HG02623 (cell line): Measurements from ENCODE around the gene CDIP1.
"Not testable (repeated sequence)": the region's sequence is repeated elsewhere in the genome, so short reads cannot be mapped to it uniquely, and the experiment has no call there.

Experiments
- ATAC-seq: cut with Tn5 transposase; IDR thresholded peaks from one replicate; pipeline ENCODE4 v1.9.1; 2021; ENCODE audit warnings: moderate library complexity; ENCODE audit not compliant: unreplicated experiment

Gene CDIP1

DNA sequence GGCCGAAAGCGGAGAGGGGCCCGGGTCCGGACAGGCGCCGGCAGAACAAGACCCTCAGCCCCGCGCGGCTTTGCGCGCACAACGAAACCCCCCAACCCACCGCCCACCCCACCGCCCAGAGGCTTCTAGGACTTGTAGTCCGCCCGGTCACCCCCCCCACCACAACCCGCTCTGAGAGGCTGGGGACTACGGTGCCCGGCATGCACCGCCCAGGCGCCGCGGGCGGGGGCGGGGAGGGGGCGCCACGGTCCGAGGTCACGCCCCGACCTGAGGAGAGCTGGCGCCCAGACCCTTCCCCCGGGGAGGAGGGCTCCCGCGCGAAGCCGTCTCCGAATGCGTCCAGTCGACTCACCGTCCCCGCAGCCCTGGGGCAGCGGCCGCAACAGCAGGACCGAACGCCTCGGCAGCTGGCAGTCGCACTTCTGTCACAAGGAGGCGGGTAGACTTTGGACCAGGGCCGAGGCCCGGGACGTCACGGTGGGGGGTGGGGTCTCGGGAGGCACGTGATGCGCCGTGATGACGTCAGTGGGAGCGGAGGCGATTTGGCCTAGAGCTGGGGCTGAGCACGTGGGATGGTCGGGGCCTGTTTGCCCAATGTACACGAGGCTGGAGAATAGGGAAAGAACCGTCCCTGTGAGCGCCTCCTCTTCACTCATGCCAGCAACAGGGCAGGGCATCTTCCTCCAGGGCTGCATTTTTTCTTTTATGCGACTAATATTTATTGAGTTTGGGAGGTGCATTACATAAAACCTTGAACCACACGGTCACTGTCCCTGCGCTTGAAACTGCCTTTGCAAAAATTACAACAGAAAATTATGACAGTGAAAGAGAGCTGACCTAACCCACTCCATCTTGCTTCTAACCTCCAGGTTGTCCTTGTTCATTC, at the start of gene CDIP1:
Gene CDIP1, minus strand, starts transcription at position 424 of the 886 bp plus-strand sequence. CDS start 24,643 bp downstream, outside the sequence.
- peak; percentile 74 for ATAC-seq

DNA sequence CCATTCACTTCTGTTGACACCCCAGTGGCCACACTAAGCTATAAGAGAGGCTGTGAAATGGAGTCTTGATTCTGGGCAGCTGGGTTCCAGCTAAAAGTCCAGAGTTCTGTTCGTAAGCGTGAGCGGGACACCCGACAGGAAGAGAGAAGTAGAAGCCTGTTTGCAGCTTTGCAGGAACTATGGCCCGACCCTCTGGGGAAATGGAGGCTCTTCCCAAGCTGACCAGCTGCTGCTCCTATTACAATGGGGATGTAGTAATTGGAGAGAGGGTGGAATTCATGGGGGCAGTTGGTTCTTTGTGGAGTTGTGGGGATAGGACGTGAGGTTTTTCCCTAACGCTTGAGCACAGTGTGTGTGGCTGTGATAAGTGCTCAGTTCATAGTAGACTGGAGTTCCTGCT, 47.7 kb upstream of the CDIP1 start:
- no peak for ATAC-seq

DNA sequence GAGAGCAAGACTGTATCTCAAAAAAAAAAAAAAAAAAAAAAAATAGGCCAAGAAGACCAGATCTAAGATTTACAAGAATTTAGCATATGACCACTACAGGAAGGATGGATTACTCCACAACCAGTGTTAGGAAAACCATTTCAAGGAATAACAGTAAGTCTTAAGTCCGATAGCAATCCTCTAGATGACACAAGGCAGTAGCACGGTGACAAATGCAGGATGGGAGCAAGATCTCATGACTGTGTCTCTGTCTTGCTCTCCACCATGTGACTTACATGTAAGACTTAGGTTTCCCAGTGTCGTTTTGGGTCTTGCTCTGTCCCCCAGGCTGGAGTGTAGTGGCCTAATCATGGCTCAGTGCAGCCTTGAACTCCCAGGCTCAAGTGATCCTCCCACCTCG, 45.3 kb upstream of the CDIP1 start:
- no peak for ATAC-seq

DNA sequence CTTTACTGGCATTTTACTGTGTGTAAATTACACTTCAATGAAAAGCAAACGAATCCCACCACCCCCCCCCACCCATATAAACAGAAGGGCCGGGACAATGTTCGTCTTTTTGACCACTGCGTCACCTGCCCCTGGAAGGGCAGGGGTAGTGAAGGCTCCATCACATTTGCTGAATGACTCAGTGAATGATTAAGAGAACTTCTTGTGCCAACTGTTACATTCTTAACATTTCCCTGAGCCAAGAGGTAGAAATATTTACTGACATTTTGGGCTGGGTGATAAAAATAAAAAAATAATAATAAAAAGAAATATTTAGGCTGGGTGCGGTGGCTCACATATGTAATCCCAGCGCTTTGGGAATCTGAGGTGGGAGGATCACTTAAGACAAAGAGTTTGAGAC, 41.7 kb upstream of the CDIP1 start:
- no peak for ATAC-seq

DNA sequence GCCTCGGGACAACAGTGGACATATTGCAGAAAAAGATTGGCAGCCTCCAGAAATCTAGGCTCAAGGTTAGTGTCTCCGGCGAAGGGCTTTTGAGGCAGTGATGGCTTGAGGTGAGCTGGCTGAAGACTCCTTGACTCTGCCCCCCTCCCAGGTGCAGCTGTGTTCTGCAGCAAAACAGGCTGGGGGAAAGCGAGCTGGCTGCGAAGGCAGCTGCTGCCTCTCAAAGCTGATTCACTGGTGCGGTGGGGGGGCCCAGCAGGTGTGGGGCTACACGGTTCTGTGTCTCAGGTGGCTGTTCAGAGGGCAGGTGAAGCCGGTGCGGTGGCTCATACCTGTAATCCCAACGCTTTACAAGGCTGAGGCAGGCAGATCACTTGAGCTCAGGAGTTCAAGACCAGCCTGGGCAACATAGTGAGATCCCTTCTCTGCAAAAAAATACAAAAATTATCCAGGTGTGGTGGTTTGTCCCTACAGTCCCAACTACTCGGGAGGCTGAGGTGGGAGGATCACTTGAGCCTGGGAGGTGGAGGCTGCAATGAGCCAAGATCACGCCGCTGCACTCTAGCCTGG, 40.5 kb upstream of the CDIP1 start:
- ATAC-seq = no peak

DNA sequence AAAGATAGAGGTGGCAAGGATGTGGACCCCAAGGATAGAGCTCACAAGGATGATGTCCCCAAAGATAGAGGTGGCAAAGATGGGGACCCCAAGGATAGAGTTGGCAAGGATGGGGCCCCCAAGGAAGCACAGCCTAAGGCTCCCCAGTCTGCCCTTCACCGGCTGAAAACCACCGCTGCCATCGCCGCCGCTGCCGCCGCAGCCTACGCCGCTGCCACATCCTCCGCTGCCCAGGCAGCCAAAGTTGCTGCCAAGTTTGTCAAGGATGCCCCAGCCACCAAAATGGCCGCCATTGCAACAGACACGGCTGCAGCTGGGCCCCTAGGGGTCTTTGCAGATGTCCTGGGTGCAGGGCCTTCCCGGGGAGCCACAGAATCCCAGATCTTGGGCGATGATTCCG, 37.4 kb upstream of the CDIP1 start:
- ATAC-seq = no peak

DNA sequence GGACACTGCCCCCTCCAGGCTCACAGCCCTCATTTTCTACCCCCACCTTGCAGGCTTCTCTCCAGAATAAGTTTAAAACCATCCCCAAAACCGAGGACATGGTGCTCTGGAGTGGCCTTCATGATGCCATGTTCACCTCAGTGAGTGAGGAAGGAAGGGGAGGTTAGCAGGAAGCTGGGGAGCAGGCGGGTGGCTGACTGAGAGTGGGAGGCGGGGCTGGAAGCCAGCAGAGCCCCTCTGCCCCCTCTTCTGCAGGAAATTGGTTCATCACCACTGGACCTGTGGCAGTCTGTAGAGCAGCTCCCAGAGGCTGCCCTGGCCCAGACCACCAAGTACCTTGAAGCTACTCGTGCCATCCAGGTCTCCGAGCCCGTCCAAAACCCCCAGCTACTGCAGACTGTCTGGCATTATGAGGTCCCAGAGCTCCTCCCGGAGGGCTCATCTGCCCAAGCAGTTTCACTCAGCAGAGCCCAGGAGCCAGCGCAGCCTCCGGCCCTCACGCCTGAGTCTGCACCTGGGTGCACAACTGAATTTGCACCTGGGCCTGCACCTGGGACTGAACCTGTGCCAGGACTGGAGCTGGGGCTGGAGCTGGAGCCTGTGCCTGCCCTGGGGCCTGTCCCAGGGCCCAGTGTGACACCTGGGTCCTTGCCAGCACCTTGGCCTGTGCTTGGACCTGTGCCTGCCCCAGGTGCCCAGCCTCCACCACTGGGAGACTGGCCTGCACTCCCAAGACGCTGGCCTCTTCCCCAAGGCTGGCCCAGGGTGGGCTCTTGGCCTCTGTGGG, 36.5 kb upstream of the CDIP1 start:
- ATAC-seq = no peak

DNA sequence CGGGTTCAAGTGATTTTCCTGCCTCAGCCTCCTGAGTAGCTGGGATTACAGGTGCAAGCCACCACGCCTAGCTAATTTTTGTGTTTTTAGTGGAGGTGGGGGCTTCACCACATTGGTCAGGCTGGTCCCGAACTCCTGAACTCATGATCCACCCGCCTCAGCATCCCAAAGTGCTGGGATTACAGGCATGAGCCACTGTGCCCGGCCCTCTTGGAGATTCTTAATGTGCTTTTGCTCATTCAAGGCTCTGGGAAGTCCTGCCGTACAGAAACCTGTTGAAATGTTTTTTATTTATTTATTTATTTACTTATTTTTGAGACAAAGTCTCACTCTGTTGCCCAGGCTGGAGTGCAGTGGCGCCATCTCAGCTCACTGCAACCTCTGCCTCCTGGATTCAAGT, 35.4 kb upstream of the CDIP1 start:
- ATAC-seq = not testable (repeated sequence)

DNA sequence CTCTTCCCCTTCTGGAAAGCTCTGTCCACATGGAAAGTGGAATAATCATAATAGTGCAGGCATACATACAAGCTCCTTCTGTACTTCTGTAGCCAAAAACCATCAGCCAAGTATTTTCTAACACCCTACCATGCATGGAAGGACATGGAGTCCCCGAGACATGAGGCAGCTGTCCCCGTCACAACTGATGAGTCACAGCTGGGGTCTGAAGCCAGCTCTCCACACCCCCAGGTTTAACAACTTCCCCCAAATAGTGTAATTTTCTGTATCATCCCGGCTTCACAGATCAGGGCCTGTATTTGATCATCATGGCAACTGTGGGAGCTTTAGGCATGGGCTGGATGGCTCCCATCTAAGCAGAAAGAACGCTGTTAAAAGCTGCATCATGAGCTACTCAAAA, 34.1 kb upstream of the CDIP1 start:
- no peak for ATAC-seq

DNA sequence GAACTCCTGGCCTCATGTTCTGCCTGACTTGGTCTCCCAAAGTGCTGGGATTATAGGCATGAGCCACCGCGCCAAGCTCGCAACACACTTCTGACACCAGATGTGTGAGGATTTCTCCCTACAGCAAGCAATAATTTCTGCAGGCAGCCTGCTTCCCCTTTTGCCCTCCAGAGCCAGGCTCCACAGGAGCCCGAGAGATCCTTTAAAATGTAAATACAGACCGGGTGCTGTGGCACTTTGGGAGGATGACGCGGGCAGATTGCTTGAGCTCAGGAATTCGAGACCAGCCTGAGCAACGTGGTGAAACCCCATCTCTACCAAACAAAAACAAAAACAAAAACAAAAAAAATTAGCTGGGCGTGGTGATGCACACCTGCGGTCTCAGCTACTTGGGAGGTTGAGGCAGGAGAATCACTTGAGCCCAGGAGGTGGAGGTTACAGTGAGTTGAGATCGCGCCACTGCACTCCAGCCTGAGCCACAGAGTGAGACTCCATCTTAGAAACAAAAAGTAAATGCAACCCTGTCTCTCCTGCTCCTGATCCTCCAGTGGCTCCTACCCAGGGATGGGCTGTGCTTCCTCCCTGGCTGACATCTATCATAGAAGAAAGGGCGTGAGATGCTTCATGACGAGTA, 32.2 kb upstream of the CDIP1 start:
- ATAC-seq = no peak

DNA sequence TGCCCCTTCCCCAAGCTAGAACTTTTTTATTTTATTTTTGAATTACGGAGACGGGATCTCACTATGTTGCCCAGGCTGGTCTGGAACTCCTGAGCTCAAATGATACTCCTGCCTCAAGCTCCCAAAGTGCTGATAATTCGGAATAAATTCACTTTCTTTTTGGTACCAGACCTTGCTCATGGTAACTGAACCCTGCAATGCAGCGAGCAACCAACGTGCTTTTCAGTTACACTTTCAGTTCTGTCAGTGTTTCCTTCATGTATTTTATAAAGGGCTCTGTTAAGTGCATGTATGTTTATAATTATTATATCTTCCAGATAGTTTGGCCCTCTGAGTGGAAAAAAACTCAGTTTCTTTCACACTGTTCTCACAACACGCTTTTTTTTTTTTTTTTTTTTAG, 31.5 kb upstream of the CDIP1 start:
- no peak for ATAC-seq

DNA sequence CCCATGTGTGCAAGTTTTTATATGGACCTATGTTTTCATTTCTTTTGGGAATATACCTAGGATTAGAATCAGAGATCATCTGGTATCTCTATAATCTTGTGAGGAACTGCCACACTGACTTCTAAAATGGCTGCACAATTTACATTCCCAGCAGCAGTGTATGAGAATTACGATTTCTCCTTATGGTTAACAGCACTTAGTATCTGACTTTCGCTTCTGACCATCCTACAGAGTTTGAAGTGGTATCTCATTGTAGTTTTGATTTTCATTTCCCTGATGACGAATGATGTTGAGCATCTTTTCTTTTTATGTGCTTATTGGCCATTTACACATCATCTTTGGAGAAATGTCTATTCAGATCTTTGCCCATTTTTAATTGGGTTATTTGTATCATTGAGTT, 27.6 kb upstream of the CDIP1 start:
- ATAC-seq = no peak

DNA sequence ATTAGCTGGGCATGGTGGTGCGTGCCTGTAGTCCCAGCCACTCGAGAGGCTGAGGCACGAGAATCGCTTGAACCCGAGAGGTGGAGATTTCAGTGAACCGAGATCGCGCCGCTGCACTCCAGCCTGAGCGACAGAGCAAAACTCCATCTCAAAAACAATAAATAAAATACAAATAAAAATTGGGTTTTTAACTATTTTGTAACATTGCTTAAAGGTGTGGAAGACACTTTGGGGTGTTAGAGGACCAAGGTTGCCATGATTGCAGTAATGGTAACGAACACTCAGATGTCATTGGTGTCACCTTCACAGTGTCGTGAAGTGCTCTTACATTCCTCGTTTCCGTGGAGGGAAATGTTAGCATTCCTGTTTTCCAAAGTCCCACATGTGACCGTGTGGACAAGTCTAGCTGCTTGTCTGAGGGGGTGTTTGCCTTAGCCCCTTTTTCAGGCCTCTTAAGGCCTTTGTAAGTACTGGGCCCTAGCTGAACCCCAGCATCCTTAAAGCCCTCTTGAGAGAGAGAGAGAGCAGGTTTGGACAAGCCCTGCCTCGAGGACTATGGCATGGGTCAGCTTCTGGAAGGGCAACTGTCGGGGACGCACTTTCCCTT, 26.2 kb upstream of the CDIP1 start:
- ATAC-seq = no peak

DNA sequence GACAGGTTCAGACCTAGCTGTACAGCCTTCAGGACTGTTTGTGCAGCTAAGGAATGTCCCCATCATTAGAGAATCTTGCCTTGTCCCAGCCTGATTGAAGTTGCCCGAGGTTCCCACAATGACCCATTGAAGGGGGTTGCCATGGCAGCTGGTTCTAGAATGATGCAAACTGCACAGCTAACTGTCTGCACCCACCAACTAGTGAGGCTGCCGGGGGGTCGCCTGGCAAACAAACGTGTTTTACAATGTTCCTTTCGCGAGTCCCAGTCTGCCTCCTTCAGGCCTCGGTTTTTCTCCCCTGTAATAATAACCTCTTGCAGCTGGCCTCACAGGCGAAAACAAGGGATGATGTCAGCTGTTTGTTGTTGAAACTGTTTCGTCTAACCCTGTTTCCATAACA, 23.0 kb upstream of the CDIP1 start:
- no peak for ATAC-seq

DNA sequence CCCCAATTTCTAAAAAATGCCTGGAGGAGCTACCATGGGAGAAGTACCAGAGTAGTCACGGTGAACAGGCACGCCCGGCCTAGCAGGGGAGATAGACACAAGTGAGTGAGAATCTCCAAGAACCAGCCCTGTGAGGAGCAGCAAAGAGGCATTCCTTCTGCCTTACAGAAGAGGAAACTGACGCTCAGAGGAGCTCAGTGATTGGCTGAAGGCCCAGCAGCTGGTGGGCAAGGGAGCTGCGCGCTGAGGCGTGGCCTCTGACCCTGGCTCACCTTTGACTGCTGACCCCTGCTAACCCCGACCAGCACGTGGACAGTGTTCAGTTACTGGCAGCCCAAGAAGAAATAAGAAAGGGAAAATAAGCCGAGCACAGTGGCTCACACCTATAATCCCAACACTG, 19.4 kb upstream of the CDIP1 start:
- no peak for ATAC-seq

DNA sequence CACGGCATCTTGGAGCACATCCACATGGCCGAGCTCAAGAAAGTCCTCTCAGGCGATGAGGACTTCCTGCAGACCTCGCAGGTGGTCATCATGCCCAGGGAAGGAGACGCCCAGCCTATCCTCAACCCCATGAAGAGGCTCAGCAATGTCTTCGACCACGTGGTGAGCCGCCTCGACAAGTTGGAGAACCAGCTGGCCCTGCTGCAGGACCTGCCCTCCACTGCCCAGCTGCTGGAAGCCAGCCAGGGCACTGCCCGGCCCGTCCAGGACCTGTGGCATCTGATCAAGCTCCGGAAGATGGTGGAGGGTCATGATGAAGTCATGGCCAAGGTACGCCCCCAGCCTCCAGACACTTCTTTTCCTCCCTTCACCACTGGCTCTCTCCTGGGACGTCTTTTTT, 18.0 kb upstream of the CDIP1 start:
- no peak for ATAC-seq

DNA sequence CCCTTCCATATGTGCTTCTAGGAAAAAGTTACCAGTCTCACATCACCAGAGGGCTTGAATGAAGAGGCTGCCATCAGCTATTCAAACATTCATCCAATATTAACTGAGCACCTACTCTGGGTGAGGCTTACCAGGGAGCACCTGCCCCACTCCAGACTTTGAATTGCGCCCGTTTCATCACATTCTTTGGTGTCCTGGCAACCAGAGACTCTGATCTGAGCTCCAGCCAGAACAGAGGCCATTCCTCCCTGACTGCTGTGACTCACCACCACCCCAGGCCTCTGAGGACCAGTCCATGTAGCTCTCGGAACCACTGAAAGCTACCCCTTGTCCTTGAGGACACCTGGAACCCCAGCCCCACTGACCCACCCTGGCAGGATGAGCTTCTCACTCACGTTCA, 17.5 kb upstream of the CDIP1 start, which contains the start of gene C16orf96:
Gene C16orf96, plus strand, starts transcription at position 229 of the 400 bp plus-strand sequence. Its CDS starts 150 bp downstream, at position 379.
- no peak for ATAC-seq

DNA sequence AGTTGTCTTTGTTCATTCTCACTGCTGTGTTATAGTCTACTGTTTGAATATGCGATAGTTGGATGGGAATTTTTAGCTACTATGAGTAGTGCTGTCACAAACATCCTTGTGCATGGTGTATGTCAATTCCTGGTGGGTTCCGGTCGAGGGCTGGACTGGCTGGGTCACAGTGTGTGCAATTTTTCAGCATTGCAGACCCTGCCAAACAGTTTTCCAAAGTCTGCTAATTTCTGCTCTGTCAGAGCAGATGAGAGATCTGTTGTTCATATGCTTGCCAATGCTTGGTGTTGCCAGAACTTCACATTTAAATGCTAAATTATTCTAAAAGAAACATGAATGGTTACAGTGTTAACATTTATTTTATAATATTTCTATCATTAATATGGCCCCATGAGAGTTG, 14.0 kb upstream of the CDIP1 start:
- no peak for ATAC-seq

DNA sequence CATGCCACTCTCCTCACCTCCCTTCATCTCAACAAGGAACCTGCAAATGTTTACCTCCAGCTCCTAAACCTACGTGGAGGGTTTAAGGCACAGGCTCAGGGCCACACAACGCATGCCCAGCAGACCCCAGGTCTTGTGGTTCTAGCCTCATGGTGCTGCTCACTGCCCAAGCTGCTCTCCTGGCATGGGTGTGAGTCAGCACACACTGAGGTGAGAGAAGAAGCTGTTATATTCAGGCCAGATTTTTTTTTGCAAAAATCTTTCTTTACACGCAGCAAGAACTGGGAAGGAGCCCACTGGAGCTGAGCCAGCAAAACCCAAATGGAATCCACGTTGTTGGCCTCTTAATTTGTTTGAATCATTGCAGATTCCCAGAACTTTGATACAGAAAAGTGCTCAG, 12.0 kb upstream of the CDIP1 start:
- no peak for ATAC-seq

DNA sequence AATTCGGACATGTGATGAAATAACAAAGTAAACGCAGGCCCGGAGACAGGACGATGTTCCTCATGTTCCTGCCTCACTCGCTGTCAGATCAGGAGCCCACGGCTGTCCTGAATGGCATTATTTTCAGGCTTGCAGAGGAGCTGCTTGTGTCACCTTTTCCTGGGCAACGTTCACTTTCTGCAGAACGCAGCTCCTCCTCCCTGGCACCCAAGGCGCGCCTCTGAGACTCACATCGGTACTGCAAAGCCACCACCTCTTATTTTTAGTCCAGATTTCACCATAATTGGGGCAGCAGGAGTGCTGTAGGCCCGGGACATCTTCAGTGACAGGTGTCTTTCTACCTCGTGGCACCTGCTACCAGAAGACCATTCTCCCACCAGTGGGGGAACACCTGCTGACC, 9.6 kb upstream of the CDIP1 start:
- no peak for ATAC-seq

DNA sequence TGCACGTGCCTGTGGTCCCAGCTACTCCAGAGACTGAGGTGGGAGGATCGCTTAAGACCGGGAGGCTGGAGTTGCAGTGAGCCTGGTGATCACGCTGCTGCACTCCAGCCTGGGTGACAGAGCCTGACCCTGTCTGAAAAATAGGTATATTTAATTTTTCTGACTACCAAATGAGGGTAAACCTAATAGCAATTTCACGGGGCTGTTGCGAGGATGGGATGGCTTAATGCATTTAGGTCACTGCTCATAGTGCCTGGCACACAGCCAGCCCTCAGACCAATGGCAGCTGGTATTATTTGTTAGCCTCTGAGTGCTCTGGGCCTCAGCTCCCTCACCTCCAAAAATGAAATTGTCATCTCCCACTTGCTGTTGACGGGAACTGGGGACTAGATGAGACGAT, 5.9 kb upstream of the CDIP1 start:
- no peak for ATAC-seq
